ENCODE data around the gene LRRN3. TPM values are rescaled to one million over a fixed set of nuclear protein-coding genes. Genes with fewer than 3 reads are reported as not detected.

The LRRN3 gene
- total and polyA plus RNA-seq, 2 experiments from 2014 or later, result 0.40 TPM; not detected in 1

- TF ChIP-seq REST (IDR thresholded peaks at IDR 0.05; ENCODE audit: unreplicated experiment) (no peak), ZNF331 (CRISPR knock-in tag; IDR thresholded peaks at IDR 0.05; ENCODE audit: low read depth) (no peak), JUNB (IDR thresholded peaks at IDR 0.05; ENCODE audit: unreplicated experiment) (no peak), ZNF114 (CRISPR knock-in tag; IDR thresholded peaks at IDR 0.05) (no peak)
These were observed 82.6 kb downstream of the LRRN3 start (continued) for GRCh38 chr7:111173528-111173927.

- DNase-seq (ENCODE audit: low spot score) (no peak), ATAC-seq (no peak)
- no peaks in the 10 kb centered on the region for H3K36me3 ChIP-seq (ENCODE audit: insufficient read depth)
- H3K4me2 ChIP-seq, result no peak overlapping the region
- Mint-ChIP-seq H3K4me3 (no peak overlapping the region), H3K36me3 (ENCODE audit: low read depth) (no peaks in the 10 kb centered on the region), H3K27me3 (ENCODE audit: insufficient read depth, low read depth, poor library complexity) (no peaks in the 10 kb centered on the region), H3K9me3 (no peaks in the 10 kb centered on the region), H3K27ac (no peak overlapping the region), H3K4me1 (no peaks in the 10 kb centered on the region)
- no peak overlapping the region for H3K4me3 ChIP-seq
- no peaks in the 10 kb centered on the region for H3K79me2 ChIP-seq (replicated peaks; ENCODE audit: insufficient read depth)
- H2AFZ ChIP-seq, result no peak overlapping the region
- no peaks in the 10 kb centered on the region for H4K20me1 ChIP-seq (replicated peaks; ENCODE audit: insufficient read depth)
- no peaks in the 10 kb centered on the region for H3K27me3 ChIP-seq (ENCODE audit: insufficient read depth)
- no peaks in the 10 kb centered on the region for H3K9me2 ChIP-seq (ENCODE audit: insufficient read depth)
- peaks cover 4% of the 10 kb centered on the region; the same call in 1 of the 2 replicates for H3K4me1 ChIP-seq (ENCODE audit: insufficient read depth)
- H3F3A ChIP-seq (replicated peaks; ENCODE audit: low read depth), result no peaks in the 10 kb centered on the region
- H3K27ac ChIP-seq (ENCODE audit: low read depth), result no peak overlapping the region
- no peak for TF ChIP-seq POLR2AphosphoS5 (IDR thresholded peaks at IDR 0.05; ENCODE audit: low read depth)
- no peak for TF ChIP-seq REST (IDR thresholded peaks at IDR 0.05; ENCODE audit: unreplicated experiment)
- no peak for TF ChIP-seq STAT1 (IDR thresholded peaks at IDR 0.05; ENCODE audit: unreplicated experiment)
- no peak for TF ChIP-seq ETS1 (IDR thresholded peaks at IDR 0.05)
- no peak for TF ChIP-seq CREB1 (CRISPR knock-in tag; IDR thresholded peaks at IDR 0.05; ENCODE audit: low read depth)
- no peak for TF ChIP-seq CTCF (conservative IDR thresholded peaks at IDR 0.05; ENCODE audit: low read depth in 2 of 2)
- no peak for TF ChIP-seq ZNF114 (CRISPR knock-in tag; IDR thresholded peaks at IDR 0.05)
These were observed 83.1 kb downstream of the LRRN3 start for GRCh38 chr7:111173990-111174389.

Data from GM23338 (cell line).